ENCODE results near the gene UBLCP1. TPM values are rescaled to one million over a fixed set of nuclear protein-coding genes. Genes with fewer than 3 reads are reported as not detected.
A peak's percentile ranks its signal among the peaks of the same experiment; 100 is the strongest.

Gene UBLCP1, protein sequence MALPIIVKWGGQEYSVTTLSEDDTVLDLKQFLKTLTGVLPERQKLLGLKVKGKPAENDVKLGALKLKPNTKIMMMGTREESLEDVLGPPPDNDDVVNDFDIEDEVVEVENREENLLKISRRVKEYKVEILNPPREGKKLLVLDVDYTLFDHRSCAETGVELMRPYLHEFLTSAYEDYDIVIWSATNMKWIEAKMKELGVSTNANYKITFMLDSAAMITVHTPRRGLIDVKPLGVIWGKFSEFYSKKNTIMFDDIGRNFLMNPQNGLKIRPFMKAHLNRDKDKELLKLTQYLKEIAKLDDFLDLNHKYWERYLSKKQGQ
- total RNA-seq: 10 to 100 TPM; 30.0 to 37.9 (median 32.1) TPM
- 46.5 TPM for total RNA-seq (2013)

DNA sequence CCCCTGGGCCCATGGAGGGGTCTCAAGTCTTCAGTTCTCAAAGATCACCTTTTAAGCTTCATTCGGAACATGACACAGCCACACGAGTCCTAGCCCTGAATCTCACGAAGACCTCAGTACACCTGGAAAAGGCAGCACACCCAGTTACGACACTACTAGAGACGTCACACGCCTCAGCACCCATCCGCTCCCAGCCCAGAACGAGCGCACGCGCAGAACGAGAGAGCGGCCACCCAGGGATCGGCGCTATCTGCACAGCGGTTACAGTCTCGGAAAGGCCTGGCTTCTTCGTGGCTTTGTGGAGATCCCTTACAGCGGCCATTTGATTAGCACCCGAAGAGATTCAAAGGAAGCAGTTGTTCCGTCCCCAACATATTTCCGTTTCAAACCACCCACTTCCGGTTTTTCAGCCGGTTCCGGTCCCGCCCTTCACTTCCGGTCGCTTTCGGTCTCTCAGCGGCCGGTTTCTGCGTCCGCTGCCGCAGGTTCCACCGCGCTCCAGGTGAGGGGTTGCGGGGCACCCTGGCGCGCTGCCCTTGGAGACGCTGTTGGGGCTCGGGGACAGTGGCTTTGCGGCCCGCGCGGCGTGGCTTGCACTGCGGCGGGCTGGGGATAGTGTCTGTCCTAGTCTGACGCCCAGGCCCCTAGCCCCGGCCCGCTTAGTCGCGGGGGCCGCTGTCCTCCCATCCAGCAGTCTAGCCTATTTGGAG, at the start of gene UBLCP1:
Gene UBLCP1 (plus strand): TSS at position 432 of the 710 bp plus-strand sequence. CDS start 5,626 bp downstream, outside the sequence.
- no peaks in the 10 kb centered on the region for H3K9me3 ChIP-seq (ENCODE audit: control insufficient read depth, insufficient read depth, low read length)
- ATAC-seq: peak; percentile 78 to 87 (median 81)
- peak within 1 kb of the TSS; percentile 69 for H3K4me3 ChIP-seq (ENCODE audit: low read length)
- peaks cover 39 to 50% of the 10 kb centered on the region in 2 donors for H3K4me1 Mint-ChIP-seq
- H3K27ac Mint-ChIP-seq: peak within 1 kb of the TSS; percentile 97 to 99
- intact Hi-C loops (cut with micrococcal nuclease): loop anchor here (1.0 to 2.0 kb wide), 3 partner anchors 54 to 746 kb away; partner anchors contain the start of genes RNF145 and TTC1
- TF ChIP-seq, protein P1, sequence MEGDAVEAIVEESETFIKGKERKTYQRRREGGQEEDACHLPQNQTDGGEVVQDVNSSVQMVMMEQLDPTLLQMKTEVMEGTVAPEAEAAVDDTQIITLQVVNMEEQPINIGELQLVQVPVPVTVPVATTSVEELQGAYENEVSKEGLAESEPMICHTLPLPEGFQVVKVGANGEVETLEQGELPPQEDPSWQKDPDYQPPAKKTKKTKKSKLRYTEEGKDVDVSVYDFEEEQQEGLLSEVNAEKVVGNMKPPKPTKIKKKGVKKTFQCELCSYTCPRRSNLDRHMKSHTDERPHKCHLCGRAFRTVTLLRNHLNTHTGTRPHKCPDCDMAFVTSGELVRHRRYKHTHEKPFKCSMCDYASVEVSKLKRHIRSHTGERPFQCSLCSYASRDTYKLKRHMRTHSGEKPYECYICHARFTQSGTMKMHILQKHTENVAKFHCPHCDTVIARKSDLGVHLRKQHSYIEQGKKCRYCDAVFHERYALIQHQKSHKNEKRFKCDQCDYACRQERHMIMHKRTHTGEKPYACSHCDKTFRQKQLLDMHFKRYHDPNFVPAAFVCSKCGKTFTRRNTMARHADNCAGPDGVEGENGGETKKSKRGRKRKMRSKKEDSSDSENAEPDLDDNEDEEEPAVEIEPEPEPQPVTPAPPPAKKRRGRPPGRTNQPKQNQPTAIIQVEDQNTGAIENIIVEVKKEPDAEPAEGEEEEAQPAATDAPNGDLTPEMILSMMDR (IDR thresholded peaks at IDR 0.05): no peak
- H3K36me3 ChIP-seq (ENCODE audit: control insufficient read depth, insufficient read depth, low read length): no peaks in the 10 kb centered on the region
- peak within 1 kb of the TSS; percentile 89 for H3K27ac ChIP-seq (ENCODE audit: low read length)
- peaks cover 0 to 11% of the 10 kb centered on the region in 2 donors for H3K27me3 Mint-ChIP-seq (ENCODE audit: low read depth in 2 of 2)
- no peaks in the 10 kb centered on the region for H3K27me3 ChIP-seq (ENCODE audit: control insufficient read depth, insufficient read depth, low read length)
- peaks cover 9% of the 10 kb centered on the region for H3K4me1 ChIP-seq (ENCODE audit: control insufficient read depth, insufficient read depth, low read length)
- 0% methylated on average over 54 of the region's 54 CpGs for WGBS (ENCODE audit: insufficient coverage)
- peak within 1 kb of the TSS; percentile 98 for H3K4me3 Mint-ChIP-seq
- no peaks in the 10 kb centered on the region for H3K36me3 Mint-ChIP-seq
- peaks cover 0 to 2% of the 10 kb centered on the region in 2 donors for H3K9me3 Mint-ChIP-seq
- peak; percentile 67 to 92 for DNase-seq

DNA sequence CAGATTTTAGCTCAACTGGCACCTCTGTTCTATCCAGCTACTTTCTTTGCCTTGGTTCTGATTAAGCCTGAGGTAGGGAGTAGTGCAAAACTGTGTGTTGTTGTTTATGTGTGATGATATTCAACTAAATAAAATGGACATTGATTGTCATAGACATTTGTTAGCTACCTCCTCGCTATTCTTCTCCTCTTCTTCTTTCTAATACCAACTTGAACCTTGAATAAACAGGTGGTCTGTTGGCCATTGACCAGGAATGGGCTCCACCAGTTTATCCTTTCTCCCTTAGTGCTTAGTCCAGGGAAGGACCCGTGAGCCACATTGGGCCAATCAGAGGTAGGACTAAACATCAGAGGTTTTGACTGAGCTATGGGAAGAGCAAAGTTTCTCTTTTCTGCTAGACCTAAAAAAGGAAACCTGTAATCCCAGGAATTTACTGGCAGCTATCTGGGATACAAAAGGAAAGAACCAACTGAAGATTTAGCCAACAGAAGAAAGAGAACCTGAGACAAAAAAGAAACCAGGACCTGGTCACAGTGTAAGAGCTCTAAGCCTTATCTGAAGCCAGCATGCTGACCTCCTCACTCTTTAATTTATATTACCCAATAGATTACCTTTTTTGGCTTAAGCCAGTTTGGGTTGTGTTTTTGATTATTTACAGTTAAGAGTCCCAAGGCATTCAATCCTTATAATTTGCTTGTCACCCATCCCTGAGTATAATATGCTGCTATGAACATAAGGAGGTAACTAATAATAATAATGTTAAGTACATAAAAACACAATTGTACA, 48.4 kb upstream of the UBLCP1 start:
- Mint-ChIP-seq H3K27me3 (ENCODE audit: low read depth in 2 of 2) (peaks cover 23 to 33% of the 10 kb centered on the region in 2 donors), H3K36me3 (no peaks in the 10 kb centered on the region), H3K27ac (no peak overlapping the region), H3K4me1 (peaks cover 16 to 18% of the 10 kb centered on the region in 2 donors), H3K9me3 (no peaks in the 10 kb centered on the region), H3K4me3 (no peak overlapping the region)
- H3K9me3 ChIP-seq (ENCODE audit: control insufficient read depth, insufficient read depth, low read length): no peaks in the 10 kb centered on the region
- intact Hi-C loops (cut with micrococcal nuclease): no loop called here
- no peaks in the 10 kb centered on the region for H3K27me3 ChIP-seq (ENCODE audit: control insufficient read depth, insufficient read depth, low read length)
- H3K27ac ChIP-seq (ENCODE audit: low read length): no peak overlapping the region
- H3K4me3 ChIP-seq (ENCODE audit: low read length): no peak overlapping the region
- DNase-seq: no peak
- TF ChIP-seq, protein P1 (IDR thresholded peaks at IDR 0.05): no peak
- WGBS (ENCODE audit: insufficient coverage): 94% methylated on average over 2 of the region's 2 CpGs
- peaks cover 7% of the 10 kb centered on the region for H3K4me1 ChIP-seq (ENCODE audit: control insufficient read depth, insufficient read depth, low read length)
- H3K36me3 ChIP-seq (ENCODE audit: control insufficient read depth, insufficient read depth, low read length): no peaks in the 10 kb centered on the region
- no peak for ATAC-seq

DNA sequence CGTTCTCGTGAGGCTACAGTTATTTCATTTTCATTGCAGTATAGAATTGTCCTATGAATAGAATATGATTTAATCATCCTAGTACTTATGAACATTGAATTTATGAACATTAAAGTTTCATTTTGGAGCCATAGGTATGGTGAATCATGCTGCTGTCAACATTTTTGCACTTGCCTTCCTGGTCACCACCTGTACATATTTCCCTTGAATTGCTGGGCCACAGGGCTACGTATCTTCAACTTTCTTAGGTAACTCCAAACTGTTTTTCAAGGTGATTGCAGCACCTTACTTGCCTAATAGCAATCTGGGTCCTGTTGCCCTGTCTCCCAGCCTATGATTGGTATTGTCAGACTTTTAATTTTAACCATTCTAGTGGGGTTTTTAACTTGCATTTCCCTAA, 47.2 kb upstream of the UBLCP1 start:
- Histone ChIP-seq H3K9me3 (ENCODE audit: control insufficient read depth, insufficient read depth, low read length) (no peaks in the 10 kb centered on the region), H3K27ac (ENCODE audit: low read length) (no peak overlapping the region), H3K4me3 (ENCODE audit: low read length) (no peak overlapping the region), H3K36me3 (ENCODE audit: control insufficient read depth, insufficient read depth, low read length) (no peaks in the 10 kb centered on the region), H3K27me3 (ENCODE audit: control insufficient read depth, insufficient read depth, low read length) (no peaks in the 10 kb centered on the region), H3K4me1 (ENCODE audit: control insufficient read depth, insufficient read depth, low read length) (peaks cover 3% of the 10 kb centered on the region)
- Mint-ChIP-seq H3K36me3 (no peaks in the 10 kb centered on the region), H3K9me3 (no peaks in the 10 kb centered on the region), H3K27ac (no peak overlapping the region), H3K4me3 (no peak overlapping the region), H3K4me1 (peaks cover 12 to 14% of the 10 kb centered on the region in 2 donors), H3K27me3 (ENCODE audit: low read depth in 2 of 2) (peaks cover 23 to 33% of the 10 kb centered on the region in 2 donors)
- DNase-seq (no peak), ATAC-seq (no peak)
- intact Hi-C loops (cut with micrococcal nuclease): no loop called here
- TF ChIP-seq, protein P1 (IDR thresholded peaks at IDR 0.05): no peak
- 95% methylated on average over 1 of the region's 3 CpGs for WGBS (ENCODE audit: insufficient coverage)
